NOMO-1 treated with dmso at 0.1 percent for 144 hours (cell line): Measurements from ENCODE around the gene CBLL1.

Experiments
- DNase-seq: peaks from one replicate; lab custom pipeline; 2025; ENCODE audit not compliant: unreplicated experiment; lab: John Stamatoyannopoulos, UW

The CBLL1 gene

DNA sequence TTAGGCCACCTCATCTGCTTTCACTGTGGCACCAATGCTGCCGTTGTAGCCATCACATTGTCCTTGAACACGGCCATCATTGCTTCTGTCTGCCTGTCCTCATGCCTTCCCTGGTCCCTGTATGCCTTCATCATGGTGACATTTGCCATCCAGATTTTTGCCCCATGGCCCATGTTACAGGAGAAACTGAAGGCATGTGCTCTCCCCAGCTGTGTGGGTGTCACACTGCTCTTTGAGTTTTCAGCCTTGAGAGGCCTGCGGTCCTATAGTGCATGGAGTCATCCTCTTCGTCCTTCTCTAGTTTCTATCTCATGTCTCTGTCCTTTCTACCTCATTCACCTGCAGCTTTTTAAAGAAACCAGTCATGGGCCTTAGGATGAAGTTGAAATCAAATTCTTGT is 65.2 kb downstream of the CBLL1 start:
- no peak for DNase-seq

DNA sequence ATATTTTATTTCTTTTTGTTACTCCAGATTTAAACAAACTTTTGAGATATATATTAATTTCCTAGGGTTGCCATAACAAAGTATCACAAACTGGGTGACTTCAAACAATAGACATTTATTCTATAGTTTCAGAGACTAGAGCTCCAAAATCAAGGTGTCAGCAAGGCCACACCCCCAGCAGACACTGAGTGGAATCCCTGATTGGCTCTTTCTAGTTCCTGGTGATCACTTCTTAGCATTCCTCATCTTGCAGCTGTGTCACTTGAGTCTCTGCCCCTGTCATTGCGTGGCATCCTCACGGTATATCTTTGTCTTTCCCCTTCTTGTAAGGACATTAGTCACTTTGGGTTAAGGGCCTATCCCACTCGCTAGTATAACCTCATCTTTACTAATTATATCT is 66.7 kb downstream of the CBLL1 start:
- DNase-seq: no peak
